ENCODE results near the gene KRT32.

KRT32 gene

DNA sequence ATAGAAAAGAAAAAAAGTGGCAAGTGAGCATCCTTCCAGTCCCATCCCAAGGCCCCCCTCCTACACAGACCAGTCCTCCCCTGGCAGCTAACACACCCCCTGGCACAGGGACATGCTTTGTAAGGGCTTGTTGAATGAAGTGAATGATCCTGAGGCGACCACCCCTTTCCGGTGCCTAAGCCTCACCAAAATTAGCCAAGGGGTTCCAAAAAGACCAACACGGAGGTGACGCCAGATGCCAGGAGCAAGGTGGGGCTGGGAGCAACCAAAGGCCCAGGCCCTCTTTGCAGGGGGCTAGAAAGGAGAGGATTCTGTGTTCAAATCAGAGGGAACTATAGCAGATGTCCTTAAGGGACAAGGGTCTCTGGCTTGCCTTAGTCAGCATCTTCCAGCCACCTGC, 8.2 kb upstream of the KRT32 start:
- TF ChIP-seq, protein P1, sequence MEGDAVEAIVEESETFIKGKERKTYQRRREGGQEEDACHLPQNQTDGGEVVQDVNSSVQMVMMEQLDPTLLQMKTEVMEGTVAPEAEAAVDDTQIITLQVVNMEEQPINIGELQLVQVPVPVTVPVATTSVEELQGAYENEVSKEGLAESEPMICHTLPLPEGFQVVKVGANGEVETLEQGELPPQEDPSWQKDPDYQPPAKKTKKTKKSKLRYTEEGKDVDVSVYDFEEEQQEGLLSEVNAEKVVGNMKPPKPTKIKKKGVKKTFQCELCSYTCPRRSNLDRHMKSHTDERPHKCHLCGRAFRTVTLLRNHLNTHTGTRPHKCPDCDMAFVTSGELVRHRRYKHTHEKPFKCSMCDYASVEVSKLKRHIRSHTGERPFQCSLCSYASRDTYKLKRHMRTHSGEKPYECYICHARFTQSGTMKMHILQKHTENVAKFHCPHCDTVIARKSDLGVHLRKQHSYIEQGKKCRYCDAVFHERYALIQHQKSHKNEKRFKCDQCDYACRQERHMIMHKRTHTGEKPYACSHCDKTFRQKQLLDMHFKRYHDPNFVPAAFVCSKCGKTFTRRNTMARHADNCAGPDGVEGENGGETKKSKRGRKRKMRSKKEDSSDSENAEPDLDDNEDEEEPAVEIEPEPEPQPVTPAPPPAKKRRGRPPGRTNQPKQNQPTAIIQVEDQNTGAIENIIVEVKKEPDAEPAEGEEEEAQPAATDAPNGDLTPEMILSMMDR (IDR thresholded peaks at IDR 0.05) = no peak

DNA sequence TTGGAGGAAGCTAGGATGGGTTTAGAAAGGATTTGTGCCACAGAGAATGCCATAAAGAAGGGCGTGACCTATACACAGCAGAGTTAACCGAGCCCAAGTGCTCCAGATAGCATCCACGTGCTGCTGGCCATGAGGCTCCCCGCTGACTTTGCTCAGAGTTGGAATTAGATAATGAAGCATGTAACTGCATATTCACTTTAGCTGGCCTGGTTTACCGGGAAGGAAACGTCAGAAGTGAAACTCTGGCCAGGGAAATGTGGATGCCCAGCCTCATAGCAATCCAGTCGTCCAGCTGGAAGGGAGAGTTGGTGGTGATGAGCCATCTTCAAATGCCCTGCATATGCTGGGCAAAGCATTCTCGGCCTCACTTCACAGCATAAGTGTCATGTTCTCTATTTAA, 7.7 kb upstream of the KRT32 start:
- TF ChIP-seq, protein P1 (IDR thresholded peaks at IDR 0.05) = no peak

DNA sequence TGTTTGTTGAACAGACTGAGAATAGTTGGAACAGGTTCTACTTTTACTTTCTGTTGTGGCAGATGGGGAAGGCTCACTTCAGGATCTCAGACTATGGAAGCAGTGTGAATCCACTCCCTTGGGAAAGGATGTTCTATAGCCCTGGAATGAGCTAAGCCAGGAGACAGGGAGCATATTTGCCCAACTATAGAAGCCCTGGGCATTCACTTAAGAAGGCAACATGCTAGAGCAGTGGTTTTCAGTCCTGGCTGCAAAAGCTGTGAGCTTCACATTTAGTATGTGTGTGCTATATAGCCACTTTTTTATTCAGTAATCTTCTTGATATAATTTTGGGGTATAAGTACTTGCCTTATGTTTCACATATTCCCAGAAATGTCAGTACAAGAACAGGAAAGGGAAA, 1.2 kb upstream of the KRT32 start:
- TF ChIP-seq, protein P1 (IDR thresholded peaks at IDR 0.05) = no peak

DNA sequence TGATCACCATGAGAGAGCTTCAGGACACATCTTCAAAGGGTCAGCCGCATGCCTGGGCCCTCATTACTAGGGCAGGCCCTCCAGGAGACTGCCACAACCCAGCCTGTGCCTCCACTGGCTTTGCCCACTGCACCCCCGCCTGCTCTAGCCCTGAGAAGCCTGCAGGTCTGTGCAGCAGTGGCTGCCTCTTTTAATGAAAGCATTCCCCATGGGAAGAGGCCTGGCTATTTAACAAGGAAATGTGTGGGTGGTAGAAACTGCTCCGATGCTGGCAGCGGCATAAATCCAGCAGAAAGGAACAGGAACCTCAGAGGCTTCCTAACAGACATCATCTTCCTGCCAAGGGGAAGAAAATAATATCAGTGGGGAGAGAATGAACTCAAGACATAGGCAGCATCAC, 375 bp upstream of the KRT32 start:
- TF ChIP-seq, protein P1 (IDR thresholded peaks at IDR 0.05) = no peak

DNA sequence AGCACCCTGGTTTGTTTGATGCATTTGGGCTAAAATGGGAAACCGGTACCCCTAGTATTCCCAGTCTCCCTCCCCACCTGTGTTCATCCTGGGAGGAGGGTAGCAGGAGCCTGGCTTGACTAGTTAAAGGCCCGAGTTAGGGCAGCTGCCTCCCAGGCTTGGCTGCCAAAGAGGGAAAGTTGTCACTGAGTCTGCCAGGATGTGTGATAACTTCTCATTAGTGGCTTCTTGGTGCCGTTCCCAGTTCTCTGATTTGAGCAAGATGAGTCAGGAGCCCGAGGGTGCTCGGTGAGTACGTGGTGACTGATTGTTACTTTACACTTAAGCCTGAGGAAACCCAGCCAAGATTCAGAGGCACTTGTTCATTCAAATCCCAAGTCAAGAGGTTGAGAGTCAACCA, 2.5 kb downstream of the KRT32 start:
- TF ChIP-seq, protein P1 (IDR thresholded peaks at IDR 0.05) = no peak

DNA sequence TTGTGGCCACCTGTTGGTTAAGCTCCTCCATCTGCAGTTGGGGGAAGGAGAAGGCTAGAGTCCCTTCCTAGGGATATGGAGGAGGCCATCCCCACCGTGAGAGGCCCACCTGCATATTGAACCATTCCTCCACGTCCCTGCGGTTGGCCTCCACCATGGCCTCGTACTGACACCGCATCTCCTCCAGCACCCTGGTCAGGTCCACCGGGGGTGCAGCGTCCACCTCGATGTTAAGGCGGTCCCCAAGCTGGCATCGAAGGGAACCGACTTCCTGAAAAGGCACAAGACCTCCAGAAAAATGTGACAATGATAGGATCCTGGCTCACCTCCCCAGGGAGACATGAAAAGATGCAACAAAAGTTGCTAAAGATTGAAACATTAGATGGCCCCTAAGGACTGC, 3.0 kb downstream of the KRT32 start:
- TF ChIP-seq, protein P1 (IDR thresholded peaks at IDR 0.05) = no peak

DNA sequence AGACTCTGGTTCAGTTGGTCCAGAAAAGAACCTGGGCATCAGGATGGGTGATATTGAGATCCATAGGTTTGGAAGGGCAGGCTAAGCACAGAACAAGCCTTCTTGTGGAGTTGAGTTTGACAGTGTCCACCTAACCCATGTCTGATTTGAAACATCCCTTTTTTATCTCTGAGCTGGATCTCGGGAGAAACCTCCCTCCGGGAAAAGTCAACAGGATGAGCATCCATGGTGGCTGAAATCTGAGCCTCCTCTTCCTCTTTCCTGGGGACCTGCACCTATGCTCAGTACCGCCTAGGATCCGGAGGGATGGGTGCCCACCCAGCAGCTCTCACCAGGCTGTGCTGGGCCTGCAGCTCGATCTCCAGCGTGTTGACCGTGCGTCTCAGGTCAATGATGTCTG, 3.4 kb downstream of the KRT32 start:
- TF ChIP-seq, protein P1 (IDR thresholded peaks at IDR 0.05) = no peak

DNA sequence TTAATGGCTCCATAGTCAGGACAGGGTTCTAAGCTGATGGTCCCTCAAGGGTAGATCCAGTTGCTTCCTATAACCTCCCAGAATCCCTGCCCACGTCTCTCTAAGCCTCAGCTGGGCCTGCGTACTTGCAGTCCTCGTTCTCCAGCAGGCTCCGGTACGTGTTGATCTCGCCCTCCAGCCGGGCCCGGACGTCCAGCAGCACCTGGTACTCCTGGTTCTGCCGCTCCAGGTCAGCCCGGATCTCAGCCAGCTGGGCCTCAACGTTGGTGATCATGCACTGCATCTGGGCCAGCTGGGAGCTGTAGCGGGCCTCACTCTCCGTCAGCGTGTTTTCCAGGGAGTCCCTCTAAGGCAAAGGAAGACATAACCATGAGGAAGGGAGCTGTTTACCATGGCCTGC, 4.5 kb downstream of the KRT32 start:
- TF ChIP-seq, protein P1 (IDR thresholded peaks at IDR 0.05) = no peak
